ENCODE data around the gene GRIN3B.

GRCh38 chr19:1042689-1043511, 42.7 kb downstream of the GRIN3B start:
- no peak for TF ChIP-seq GABPA (IDR thresholded peaks at IDR 0.05; ENCODE audit: low read depth)
- TF ChIP-seq CTCF (IDR thresholded peaks at IDR 0.05): no peak
- TF ChIP-seq SIN3A (IDR thresholded peaks at IDR 0.05; ENCODE audit: borderline replicate concordance, low read depth, low read length): no peak
- no peak for TF ChIP-seq PBX3 (IDR thresholded peaks at IDR 0.05)
- TF ChIP-seq POLR2AphosphoS5 (IDR thresholded peaks at IDR 0.05; ENCODE audit: low read depth, low read length): no peak
- TF ChIP-seq GATA2 (CRISPR knock-in tag; IDR thresholded peaks at IDR 0.05): no peak
- no peak for TF ChIP-seq JUND (IDR thresholded peaks at IDR 0.05)
- no peak for TF ChIP-seq REST (IDR thresholded peaks at IDR 0.05; ENCODE audit: low read depth, low read length)
- no peak for TF ChIP-seq EZH2phosphoT487 (IDR thresholded peaks at IDR 0.05; ENCODE audit: borderline replicate concordance, low read depth)
